GM10266 (cell line): Measurements from ENCODE around the gene ARHGEF6.
"Not testable (repeated sequence)": the region's sequence is repeated elsewhere in the genome, so short reads cannot be mapped to it uniquely, and the experiment has no call there.

ENCODE experiments used
- DNase-seq: peaks from one replicate; pipeline ENCODE4 v3.0.0; 2012; ENCODE audit errors: extremely low spot score
- TF ChIP-seq, protein P1 (sequence below): IDR thresholded peaks from 2 replicates; pipeline ENCODE4 v1.5.1; 2012; ENCODE audit warnings: mild to moderate bottlenecking, low read depth; ENCODE audit not compliant: control insufficient read depth, insufficient read depth; ENCODE audit errors: missing control alignments

Gene ARHGEF6

GRCh38 chrX:136822337-136823095 is 41.8 kb upstream of the ARHGEF6 start:
- TF ChIP-seq, protein P1, sequence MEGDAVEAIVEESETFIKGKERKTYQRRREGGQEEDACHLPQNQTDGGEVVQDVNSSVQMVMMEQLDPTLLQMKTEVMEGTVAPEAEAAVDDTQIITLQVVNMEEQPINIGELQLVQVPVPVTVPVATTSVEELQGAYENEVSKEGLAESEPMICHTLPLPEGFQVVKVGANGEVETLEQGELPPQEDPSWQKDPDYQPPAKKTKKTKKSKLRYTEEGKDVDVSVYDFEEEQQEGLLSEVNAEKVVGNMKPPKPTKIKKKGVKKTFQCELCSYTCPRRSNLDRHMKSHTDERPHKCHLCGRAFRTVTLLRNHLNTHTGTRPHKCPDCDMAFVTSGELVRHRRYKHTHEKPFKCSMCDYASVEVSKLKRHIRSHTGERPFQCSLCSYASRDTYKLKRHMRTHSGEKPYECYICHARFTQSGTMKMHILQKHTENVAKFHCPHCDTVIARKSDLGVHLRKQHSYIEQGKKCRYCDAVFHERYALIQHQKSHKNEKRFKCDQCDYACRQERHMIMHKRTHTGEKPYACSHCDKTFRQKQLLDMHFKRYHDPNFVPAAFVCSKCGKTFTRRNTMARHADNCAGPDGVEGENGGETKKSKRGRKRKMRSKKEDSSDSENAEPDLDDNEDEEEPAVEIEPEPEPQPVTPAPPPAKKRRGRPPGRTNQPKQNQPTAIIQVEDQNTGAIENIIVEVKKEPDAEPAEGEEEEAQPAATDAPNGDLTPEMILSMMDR, result no peak
- no peak for DNase-seq

GRCh38 chrX:136819756-136820155 is 39.0 kb upstream of the ARHGEF6 start:
- not testable (repeated sequence) for DNase-seq

DNA sequence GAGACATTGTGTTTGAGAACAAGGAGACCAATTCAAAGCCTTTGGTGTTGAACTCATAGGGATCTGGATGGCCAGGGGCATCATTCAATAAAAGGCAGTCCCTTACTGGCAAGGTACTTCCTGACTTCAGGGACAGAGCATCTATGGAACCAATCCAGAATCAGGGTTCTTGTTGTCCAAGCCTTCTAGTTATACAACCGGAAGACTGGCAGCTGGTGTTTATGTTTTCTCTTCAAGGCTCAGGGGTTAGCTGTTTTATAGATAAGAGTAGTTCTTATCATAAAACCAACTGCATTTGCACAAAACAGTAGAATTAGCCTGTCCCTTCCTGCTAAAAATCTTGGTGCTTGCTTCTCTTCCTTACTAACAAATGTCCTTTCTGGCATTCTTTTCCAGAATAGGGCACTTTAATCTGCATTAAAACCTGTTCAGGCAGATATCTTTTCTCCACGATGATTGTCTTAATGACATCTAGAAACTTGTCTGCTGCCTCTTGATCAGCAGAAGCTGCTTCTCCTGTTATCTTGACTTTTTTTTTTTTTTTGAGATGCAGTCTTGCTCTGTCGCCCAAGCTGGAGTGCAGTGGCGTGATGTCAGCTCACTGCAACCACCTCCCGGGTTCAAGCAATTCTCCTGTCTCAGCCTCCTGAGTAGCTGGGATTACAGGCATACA is 38.4 kb upstream of the ARHGEF6 start:
- TF ChIP-seq, protein P1, result no peak
- DNase-seq, result no peak

- no peak for DNase-seq
- TF ChIP-seq, protein P1, result no peak
These were observed 36.2 kb upstream of the ARHGEF6 start for GRCh38 chrX:136816975-136817374.

- TF ChIP-seq, protein P1, result no peak
- DNase-seq, result no peak
These were observed 34.4 kb upstream of the ARHGEF6 start for GRCh38 chrX:136814847-136815750.

- TF ChIP-seq, protein P1, result no peak
- no peak for DNase-seq
These were observed 31.6 kb upstream of the ARHGEF6 start for GRCh38 chrX:136812286-136812685.

DNA sequence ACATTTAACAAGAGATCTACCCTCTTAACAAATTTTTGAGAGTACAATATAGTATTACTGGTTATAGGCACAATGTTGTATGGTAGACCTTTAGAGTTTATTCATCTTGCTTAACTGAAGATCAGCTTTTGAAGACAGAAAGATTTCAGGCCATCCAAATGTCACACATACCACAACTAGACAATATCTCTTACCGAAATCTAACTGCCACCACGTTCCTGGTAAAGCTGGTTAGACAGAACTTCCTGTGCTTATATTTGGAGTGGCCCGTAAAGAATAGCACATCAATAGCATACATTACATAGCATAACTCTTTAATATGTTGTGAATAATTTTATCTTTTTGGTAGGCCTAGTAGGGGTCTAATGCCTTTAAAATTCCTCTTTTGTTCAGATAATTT is 29.8 kb upstream of the ARHGEF6 start:
- TF ChIP-seq, protein P1, result no peak
- DNase-seq, result no peak
